ENCODE data around the gene AGT.
"Not testable (repeated sequence)": the region's sequence is repeated elsewhere in the genome, so short reads cannot be mapped to it uniquely, and the experiment has no call there.

The AGT gene

GRCh38 chr1:230684998-230685397, 28.9 kb downstream of the AGT start:
- no peak for DNase-seq

DNA sequence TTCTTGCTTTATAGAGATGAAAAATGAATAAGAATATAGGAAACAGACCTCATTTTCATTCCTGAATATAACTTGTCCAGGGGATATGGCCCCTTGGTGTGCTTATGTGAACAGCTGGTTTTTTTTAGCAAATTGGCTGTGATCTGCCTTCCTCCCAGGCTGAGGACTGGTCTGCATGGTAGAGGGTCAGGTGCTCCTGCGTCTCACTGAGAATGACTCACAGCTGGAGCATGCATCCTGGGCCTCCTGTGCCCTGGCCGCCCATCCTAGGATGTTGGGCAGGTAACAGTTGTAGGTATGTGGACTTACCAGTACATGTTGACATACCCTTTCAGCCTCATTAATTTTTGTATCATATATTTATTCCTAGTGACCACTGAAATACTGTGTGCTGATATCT, 29.8 kb downstream of the AGT start:
- no peak for DNase-seq

- DNase-seq, result no peak
Observed at GRCh38 chr1:230682882-230683610, 30.9 kb downstream of the AGT start.

GRCh38 chr1:230682274-230682673, 31.6 kb downstream of the AGT start:
- DNase-seq, result peak; percentile 84

DNA sequence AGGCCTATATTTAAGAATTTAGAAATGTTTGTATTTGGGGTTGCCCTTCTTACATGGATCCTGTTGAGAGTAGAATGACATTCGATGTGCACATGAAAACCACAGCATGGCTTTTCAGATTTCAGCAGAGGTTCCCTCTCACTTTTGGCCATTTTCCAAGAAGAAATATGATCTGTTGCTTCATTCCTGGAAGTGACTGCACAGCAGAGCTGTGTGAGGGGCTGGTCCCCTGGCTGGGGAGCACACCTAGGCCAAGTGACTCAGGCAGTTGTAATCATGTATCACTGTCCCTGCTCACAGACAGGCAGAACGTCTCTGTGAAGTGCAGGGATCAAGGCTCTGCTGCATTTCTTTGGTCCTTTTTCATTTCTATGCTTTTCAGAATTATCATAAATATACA, 32.3 kb downstream of the AGT start:
- peak; percentile 88 for DNase-seq

DNA sequence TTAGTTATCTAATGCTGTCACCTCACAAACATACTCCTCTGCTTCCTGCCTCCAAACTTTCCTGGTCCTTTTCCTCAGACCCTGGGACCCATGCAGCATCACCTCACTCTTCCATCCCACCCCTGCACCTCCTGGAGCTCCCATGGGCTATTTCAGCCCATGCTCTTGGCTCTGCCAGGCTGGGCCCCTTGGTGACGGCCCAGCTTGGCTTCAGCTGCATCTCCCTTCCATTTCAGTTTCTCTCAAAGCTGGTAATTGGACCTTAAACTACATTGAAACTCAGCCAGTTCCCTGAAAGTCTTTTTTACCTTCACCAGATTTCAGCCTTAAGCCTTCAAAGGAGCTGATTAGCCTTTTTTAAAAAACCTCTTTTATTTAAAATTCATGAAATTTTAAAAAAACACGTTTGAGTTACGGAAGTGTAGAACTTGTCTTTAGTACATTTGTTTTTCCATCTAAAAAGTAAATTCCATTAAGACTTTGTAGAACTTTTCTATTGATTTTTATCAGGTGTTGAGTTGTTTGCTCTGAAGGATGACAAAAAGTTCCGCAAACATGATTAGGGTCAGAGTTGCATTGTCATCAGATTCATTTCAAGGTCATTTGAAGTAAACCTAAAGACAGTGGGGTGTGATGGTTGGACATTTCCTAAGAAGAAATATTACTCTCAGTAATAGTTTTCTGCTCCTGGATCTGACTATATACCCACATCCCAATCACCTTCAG, 33.5 kb downstream of the AGT start:
- DNase-seq, result no peak

GRCh38 chr1:230679825-230680224, 34.1 kb downstream of the AGT start:
- DNase-seq, result no peak

- no peak for DNase-seq
Observed at GRCh38 chr1:230679192-230679591, 34.7 kb downstream of the AGT start.

- DNase-seq, result no peak
Observed at GRCh38 chr1:230677200-230677599, 36.7 kb downstream of the AGT start.

DNA sequence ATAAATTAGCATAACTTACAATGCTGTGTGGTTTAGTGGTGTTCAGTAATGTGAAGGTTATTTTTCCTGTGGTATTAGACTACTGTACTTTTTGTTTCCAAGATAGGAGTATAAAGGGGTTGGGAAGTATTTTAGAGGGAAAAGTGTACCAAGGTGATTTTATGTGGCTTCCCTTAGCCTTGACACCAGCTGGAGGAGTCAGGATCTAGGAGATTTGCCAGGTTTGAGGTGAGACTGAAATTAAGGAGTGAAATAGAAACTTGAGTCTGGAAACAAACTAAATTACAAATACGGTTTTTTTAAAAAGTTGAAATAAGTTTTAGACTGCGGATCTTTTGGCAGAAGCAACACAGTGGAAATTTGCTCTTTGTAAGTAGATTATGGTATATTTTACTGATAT, 39.3 kb downstream of the AGT start:
- DNase-seq, result no peak

- DNase-seq, result no peak
Observed at GRCh38 chr1:230669543-230669942, 44.4 kb downstream of the AGT start.

DNA sequence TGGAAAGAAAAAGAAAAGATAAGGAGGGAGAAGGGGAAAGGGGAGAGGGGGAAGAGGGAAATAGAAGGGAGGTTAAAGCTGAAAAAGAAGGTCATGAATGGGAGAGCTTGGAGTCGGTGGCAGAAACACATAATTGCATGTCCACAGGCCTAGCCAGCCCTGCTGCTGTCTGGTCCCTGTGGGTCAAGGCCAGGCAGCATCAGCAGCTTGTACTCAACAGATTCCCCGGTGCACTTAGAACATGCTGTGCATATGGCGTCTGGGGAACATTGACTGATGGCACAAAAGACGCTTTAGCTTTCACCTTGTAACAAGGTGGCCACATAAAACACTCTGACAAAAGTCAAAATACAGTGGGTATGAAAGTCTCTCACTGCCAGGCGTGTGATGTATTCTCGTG, 45.7 kb downstream of the AGT start:
- DNase-seq, result no peak

GRCh38 chr1:230661976-230662375, 51.9 kb downstream of the AGT start:
- DNase-seq, result peak; percentile 68

DNA sequence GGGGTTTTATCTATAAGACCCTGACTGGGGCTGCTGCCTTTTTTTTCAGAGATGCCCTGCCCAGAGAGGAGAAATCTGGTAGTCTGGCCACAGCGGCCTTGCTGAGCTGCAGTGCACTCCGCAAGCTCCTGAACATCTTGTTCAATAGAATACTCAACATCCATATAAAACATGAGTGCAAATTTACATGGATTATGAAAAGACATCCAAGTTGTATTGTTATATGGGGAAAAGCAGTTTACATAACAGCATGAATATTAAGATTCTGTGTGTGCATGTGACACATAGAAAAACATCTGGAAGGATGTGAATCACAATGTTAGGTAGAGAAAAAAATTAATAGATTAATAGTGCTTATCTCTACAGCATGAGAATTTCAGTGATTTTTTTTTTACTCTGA, 55.2 kb downstream of the AGT start:
- DNase-seq, result no peak

DNA sequence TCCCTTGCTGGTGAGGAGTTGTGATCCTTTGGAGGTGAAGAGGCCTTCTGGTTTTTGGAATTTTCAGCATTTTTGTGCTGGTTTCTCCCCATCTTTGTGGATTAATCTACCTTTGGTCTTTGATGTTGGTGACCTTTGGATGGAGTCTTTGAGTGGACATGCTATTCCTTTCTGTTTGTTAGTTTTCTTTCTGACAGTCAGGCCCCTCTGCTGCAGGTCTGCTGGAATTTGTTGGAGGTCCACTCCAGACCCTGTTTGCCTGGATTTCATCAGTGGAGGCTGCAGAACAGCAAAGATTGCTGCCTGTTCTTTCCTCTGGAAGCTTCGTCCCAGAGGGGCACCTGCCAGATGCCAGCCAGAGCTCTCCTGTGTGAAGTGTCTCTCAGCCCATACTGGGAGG, 55.8 kb downstream of the AGT start:
- not testable (repeated sequence) for DNase-seq

DNA sequence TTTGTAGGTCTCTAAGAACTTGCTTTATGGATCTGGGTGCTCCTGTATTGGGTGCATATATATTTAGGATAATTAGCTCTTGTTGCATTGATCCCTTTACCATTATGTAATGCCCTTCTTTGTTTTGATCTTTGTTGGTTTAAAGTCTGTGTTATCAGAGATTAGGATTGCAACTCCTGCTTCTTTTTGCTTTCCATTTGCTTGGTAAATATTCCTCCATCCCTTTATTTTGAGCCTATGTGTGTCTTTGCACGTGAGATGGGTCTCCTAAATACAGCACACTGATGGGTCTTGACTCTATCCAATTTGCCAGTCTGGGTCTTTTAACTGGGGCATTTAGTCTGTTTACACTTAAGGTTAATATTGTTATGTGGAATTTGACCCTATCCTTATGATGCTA, 57.2 kb downstream of the AGT start:
- not testable (repeated sequence) for DNase-seq
